Mesothelial cell of epicardium (in vitro differentiated cells): ENCODE data around the gene DGUOK. TPM values are rescaled to one million over a fixed set of nuclear protein-coding genes. Genes with fewer than 3 reads are reported as not detected.

Experiments used
- DNase-seq, 2 experiments: peaks; one replicate each; pipeline ENCODE4 v3.0.0; 2021; ENCODE audit warnings: low spot score in 2 of 2; ENCODE audit not compliant: unreplicated experiment in 2 of 2
- H3K27ac Mint-ChIP-seq: 2 replicates; pipeline ENCODE4 v1.8.0; 2021; ENCODE audit warnings: mixed read lengths
- H3K27me3 Mint-ChIP-seq: 2 replicates; pipeline ENCODE4 v1.8.0; 2021; ENCODE audit warnings: low read depth, mixed read lengths
- H3K36me3 Mint-ChIP-seq: 2 replicates; pipeline ENCODE4 v1.8.0; 2021; ENCODE audit warnings: mixed read lengths
- H3K4me1 Mint-ChIP-seq: 2 replicates; pipeline ENCODE4 v1.8.0; 2021; ENCODE audit warnings: mixed read lengths
- H3K4me3 Mint-ChIP-seq: 2 replicates; pipeline ENCODE4 v1.8.0; 2021; ENCODE audit warnings: mild to moderate bottlenecking, moderate library complexity, mixed read lengths
- H3K9me3 Mint-ChIP-seq: 2 replicates; pipeline ENCODE4 v1.8.0; 2021; ENCODE audit warnings: mixed read lengths
- CTCF ChIP-seq: fragments of 200-600 bp; sonication (generic); IDR thresholded peaks from one replicate; pipeline ENCODE4 v1.5.0; 2021; ENCODE audit warnings: antibody characterized with exemption; ENCODE audit not compliant: unreplicated experiment
- total RNA-seq: library from RNA; stranded (reverse); gene quantifications from 3 replicates; pipeline ENCODE4 v1.2.1, GENCODE V29; 2021

DGUOK gene
- total RNA-seq, 1 donor from 2014 or later: 69.5 TPM

GRCh38 chr2:73990531-73990930 is 63.9 kb downstream of the DGUOK start:
- peaks cover 18% of the 10 kb centered on the region for H3K36me3 Mint-ChIP-seq
- H3K9me3 Mint-ChIP-seq: no peaks in the 10 kb centered on the region
- H3K27me3 Mint-ChIP-seq: no peaks in the 10 kb centered on the region
- no peak overlapping the region for H3K27ac Mint-ChIP-seq
- no peak for DNase-seq
- H3K4me1 Mint-ChIP-seq: peaks cover 51% of the 10 kb centered on the region
- H3K4me3 Mint-ChIP-seq: no peak overlapping the region
- TF ChIP-seq CTCF: no peak

DNA sequence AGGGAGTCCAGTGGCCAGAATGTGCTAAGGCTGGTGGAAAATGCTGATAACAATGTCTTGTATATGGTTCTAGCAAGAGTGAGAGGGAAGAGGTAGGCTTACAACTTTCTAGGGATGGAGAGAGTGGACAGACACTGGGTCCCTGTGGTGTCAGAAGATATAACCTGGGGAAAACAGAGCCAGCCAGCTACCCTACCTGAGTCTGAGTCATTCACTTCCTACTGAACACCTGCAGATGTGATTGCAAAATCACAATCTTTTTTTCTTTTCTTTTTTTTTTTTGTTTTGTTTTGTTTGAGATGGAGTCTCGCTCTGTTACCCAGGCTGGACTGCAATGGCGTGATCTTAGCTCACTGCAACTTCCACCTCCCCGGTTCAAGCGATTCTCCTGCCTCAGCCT is 65.4 kb downstream of the DGUOK start:
- H3K4me3 Mint-ChIP-seq: no peak overlapping the region
- H3K9me3 Mint-ChIP-seq: no peaks in the 10 kb centered on the region
- no peaks in the 10 kb centered on the region for H3K27me3 Mint-ChIP-seq
- H3K4me1 Mint-ChIP-seq: peaks cover 36% of the 10 kb centered on the region
- no peak for DNase-seq
- TF ChIP-seq CTCF: no peak
- H3K36me3 Mint-ChIP-seq: peaks cover 18% of the 10 kb centered on the region
- peak overlapping the region; percentile 13 for H3K27ac Mint-ChIP-seq

GRCh38 chr2:73993376-73993775 is 66.7 kb downstream of the DGUOK start:
- Mint-ChIP-seq H3K4me1 (peaks cover 27% of the 10 kb centered on the region), H3K27me3 (no peaks in the 10 kb centered on the region), H3K36me3 (peaks cover 18% of the 10 kb centered on the region), H3K27ac (no peak overlapping the region), H3K9me3 (no peaks in the 10 kb centered on the region), H3K4me3 (no peak overlapping the region)
- DNase-seq: no peak
- TF ChIP-seq CTCF: no peak

DNA sequence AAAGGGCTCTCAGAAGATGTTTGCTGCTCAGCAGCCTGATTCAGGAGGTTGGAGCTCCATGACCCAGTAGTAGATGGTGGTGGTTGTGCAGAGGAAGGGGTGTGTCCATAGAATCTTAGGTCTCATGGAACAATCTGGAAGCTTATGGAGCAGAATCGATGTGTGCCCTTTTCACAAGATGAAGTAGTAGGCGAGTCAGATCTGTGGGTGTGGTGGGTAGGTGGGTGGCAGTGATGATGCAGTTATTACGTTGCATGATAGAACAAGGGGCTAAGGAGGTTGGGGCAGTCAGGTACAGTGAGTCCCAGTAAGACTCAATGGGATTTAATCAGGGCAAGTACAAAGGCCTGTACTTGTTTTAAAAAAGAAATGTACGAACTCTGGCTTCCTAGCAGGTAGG is 67.1 kb downstream of the DGUOK start:
- no peak for DNase-seq
- no peak overlapping the region for H3K4me3 Mint-ChIP-seq
- no peak for TF ChIP-seq CTCF
- no peak overlapping the region for H3K27ac Mint-ChIP-seq
- peaks cover 18% of the 10 kb centered on the region for H3K36me3 Mint-ChIP-seq
- H3K27me3 Mint-ChIP-seq: no peaks in the 10 kb centered on the region
- H3K4me1 Mint-ChIP-seq: peaks cover 28% of the 10 kb centered on the region
- H3K9me3 Mint-ChIP-seq: no peaks in the 10 kb centered on the region

GRCh38 chr2:73994178-73994831 is 67.6 kb downstream of the DGUOK start:
- Mint-ChIP-seq H3K4me3 (no peak overlapping the region), H3K27me3 (no peaks in the 10 kb centered on the region), H3K4me1 (peaks cover 29% of the 10 kb centered on the region), H3K36me3 (peaks cover 17% of the 10 kb centered on the region), H3K27ac (peak overlapping the region; percentile 11), H3K9me3 (no peaks in the 10 kb centered on the region)
- no peak for TF ChIP-seq CTCF
- DNase-seq: no peak

GRCh38 chr2:73995810-73996209 is 69.1 kb downstream of the DGUOK start:
- H3K4me1 Mint-ChIP-seq: peaks cover 40% of the 10 kb centered on the region
- H3K27ac Mint-ChIP-seq: no peak overlapping the region
- DNase-seq: no peak
- H3K9me3 Mint-ChIP-seq: no peaks in the 10 kb centered on the region
- TF ChIP-seq CTCF: no peak
- H3K36me3 Mint-ChIP-seq: peaks cover 4% of the 10 kb centered on the region
- no peaks in the 10 kb centered on the region for H3K27me3 Mint-ChIP-seq
- H3K4me3 Mint-ChIP-seq: no peak overlapping the region
